GM13976 (cell line): ENCODE measurements around the gene OXT.

Source experiments
- DNase-seq: peaks from one replicate; pipeline ENCODE4 v3.0.0; 2012; ENCODE audit warnings: low spot score
- in situ Hi-C: fragments of 300-500 bp; cut with MboI; formaldehyde crosslinking; loops from one replicate; pipeline ENCODE4 v1.12.0; 2022; ENCODE audit warnings: low sequenced_read_pairs, mixed read lengths, inconsistent platforms; ENCODE audit not compliant: unreplicated experiment
- TF ChIP-seq, protein P1 (sequence below): IDR thresholded peaks from 2 replicates; pipeline ENCODE4 v1.5.1; 2012; ENCODE audit warnings: borderline replicate concordance, mild to moderate bottlenecking; ENCODE audit not compliant: insufficient read depth; ENCODE audit errors: extremely low read depth, missing control alignments, control extremely low read depth

Gene OXT

DNA sequence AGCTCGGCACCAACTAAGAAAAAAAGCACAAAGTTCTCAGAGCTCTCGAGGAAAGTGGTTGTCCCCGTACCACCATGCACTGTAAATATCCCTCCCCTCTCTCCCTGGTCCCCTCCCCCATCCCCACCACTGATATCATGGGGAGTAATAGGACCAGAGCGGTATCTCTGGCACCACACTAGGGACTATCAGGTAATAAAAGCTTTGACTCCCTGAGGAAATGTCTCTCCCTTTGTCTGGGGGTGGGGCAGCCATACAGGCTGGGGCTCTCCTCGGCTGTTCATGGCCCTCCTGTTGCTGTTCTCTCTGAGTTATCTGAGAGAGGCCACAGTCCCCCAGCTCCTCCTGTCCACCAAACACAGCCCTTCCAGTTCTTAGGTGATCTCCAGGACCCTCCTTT, 33.0 kb upstream of the OXT start:
- in situ Hi-C loops = no loop called here
- TF ChIP-seq, protein P1, sequence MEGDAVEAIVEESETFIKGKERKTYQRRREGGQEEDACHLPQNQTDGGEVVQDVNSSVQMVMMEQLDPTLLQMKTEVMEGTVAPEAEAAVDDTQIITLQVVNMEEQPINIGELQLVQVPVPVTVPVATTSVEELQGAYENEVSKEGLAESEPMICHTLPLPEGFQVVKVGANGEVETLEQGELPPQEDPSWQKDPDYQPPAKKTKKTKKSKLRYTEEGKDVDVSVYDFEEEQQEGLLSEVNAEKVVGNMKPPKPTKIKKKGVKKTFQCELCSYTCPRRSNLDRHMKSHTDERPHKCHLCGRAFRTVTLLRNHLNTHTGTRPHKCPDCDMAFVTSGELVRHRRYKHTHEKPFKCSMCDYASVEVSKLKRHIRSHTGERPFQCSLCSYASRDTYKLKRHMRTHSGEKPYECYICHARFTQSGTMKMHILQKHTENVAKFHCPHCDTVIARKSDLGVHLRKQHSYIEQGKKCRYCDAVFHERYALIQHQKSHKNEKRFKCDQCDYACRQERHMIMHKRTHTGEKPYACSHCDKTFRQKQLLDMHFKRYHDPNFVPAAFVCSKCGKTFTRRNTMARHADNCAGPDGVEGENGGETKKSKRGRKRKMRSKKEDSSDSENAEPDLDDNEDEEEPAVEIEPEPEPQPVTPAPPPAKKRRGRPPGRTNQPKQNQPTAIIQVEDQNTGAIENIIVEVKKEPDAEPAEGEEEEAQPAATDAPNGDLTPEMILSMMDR = no peak
- no peak for DNase-seq

DNA sequence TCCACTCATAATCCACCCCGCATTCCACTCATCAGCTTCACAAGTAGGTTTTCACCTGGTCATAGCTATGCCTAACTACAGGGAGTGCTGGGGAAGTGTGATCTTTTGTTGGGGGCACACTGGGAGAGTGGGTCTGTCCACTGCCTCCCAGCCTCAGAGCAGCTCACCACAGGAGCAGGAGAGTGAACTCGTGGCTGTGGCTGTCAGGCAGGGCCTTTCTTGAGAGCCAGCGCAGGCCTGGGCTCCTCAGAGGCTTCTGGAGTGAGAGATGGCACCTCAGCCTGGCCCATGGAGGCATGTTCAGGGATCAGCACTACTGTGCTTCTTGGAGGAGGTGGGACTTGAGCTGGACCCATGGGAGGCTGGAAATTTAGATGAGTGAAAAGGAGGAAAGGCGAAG, 32.0 kb upstream of the OXT start:
- in situ Hi-C loops = no loop called here
- TF ChIP-seq, protein P1 = no peak
- DNase-seq = no peak

DNA sequence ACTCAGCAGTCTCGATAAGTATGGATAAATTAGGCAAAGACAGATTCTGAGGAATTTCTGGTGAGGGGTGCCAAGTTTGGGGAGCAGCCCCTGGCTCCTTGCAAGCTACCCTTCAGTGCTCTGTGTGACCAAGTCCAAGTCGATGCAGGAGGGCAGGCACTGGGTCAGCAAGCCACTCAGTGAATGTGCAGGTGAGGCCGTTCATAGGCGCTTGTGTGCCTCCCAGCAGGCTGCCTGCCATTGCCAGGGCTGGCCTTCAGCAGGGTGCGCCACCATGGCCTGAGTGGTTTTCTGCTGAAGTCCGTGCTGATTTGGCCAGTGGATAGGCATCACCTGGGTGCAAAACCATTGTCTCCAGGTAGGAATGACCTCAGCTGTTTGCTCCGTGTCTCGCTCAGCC, 31.3 kb upstream of the OXT start:
- in situ Hi-C loops = no loop called here
- no peak for DNase-seq
- TF ChIP-seq, protein P1 = no peak

DNA sequence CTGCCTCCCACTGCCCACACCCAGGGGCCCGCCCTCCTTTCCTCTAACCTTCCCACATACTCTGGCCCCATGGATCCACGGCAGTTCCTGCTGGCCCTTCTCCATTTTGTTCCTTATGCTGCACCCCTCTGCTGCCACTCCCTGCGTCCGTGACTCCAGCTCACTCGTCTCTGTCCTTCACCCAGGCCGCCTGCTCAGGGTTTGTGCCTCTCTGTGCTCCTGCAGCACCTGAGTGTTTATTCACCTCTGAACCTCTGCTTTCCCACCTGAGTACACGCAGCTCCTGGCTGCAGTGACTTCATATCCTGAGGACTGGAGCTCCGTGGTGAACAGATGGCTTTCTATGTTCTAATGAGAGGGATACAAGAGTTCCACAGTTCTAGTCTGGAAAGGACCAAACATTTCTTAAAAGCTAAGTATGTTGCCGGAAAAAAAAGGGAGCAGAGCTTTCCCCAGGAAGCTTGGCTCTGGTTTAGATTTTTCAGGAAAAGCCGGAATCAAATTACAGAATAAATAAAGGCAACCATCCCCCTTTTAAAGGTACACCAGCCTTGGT, 29.5 kb upstream of the OXT start:
- DNase-seq = no peak
- TF ChIP-seq, protein P1 = no peak
- in situ Hi-C loops = no loop called here

DNA sequence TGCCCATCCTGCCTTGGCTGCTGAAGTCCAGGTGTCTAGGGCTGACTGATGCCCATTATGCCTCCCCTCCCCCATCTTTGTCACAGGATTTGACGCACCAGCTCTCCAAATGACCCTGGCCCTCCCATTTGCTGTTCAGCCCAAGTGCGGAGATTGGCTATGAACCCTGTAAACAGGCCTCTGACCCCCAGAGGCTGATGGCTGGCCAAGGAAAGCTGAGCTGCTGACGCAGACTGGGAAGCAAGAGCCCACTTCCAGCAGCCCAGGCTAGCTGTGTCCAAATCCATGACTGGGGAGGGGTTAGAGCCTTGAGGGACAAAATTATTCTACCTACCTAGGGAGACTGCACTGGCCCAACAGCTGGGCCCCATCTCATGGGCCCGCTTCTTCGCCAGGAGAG, 28.8 kb upstream of the OXT start:
- TF ChIP-seq, protein P1 = no peak
- in situ Hi-C loops = no loop called here

DNA sequence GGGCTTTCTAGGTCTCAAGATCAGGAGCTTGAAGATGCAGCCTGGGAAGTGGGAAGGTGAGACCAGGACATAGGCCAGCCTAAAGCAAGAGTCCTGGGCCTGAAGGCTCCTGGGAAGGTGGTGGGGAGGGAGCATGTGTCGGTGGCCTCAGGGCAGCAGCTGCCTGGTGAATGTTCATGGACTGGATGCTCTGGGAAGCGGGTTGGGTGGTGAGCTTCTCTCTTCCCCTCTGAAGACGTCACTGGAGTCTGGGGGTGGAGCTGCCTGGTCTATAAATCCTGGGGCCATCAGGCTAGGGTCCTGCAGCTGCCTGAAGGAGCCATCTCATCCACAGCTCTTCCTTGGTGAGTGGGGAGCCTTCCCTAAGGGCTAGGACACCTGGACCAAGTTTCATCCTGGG, 28.1 kb upstream of the OXT start, which contains the start of gene GNRH2:
Gene GNRH2, plus strand, starts transcription at position 301 of the 400 bp plus-strand sequence. CDS start 793 bp downstream, outside the sequence.
- TF ChIP-seq, protein P1 = no peak
- no peak for DNase-seq
- in situ Hi-C loops = no loop called here

More for the DNA sequence above, 28.8 kb upstream of the OXT start:
- no peak for DNase-seq
